AG04449 (cell line): Measurements from ENCODE around the gene IL12RB1.
"Not testable (repeated sequence)": the region's sequence is repeated elsewhere in the genome, so short reads cannot be mapped to it uniquely, and the experiment has no call there.

Source experiments
- CTCF ChIA-PET: fragments of 350-600 bp; formaldehyde crosslinking; extraction: SDS; loops from one replicate; lab custom pipeline; 2021; ENCODE audit warnings: antibody characterized with exemption; lab: Yijun Ruan, JAX
- POLR2A ChIA-PET: fragments of 400-600, 350-600 bp; formaldehyde crosslinking; extraction: SDS; loops from one replicate; lab custom pipeline; 2020; ENCODE audit warnings: antibody characterized with exemption, inconsistent platforms; lab: Yijun Ruan, JAX
- DNase-seq: peaks from one replicate; pipeline ENCODE4 v3.0.0-alpha.2; 2010; ENCODE audit warnings: low read depth, low spot score
- H3K4me3 ChIP-seq: 2 replicates; pipeline ENCODE4 v1.5.1; 2011; ENCODE audit warnings: low read depth, mild to moderate bottlenecking, control low read depth, low read length
- TF ChIP-seq, protein P1 (sequence below): IDR thresholded peaks from one replicate; pipeline ENCODE4 v1.5.1; 2011; ENCODE audit warnings: mild to moderate bottlenecking, moderate library complexity, low read length, control low read depth, inconsistent platforms; ENCODE audit not compliant: insufficient read depth; ENCODE audit errors: missing control alignments

IL12RB1 gene

DNA sequence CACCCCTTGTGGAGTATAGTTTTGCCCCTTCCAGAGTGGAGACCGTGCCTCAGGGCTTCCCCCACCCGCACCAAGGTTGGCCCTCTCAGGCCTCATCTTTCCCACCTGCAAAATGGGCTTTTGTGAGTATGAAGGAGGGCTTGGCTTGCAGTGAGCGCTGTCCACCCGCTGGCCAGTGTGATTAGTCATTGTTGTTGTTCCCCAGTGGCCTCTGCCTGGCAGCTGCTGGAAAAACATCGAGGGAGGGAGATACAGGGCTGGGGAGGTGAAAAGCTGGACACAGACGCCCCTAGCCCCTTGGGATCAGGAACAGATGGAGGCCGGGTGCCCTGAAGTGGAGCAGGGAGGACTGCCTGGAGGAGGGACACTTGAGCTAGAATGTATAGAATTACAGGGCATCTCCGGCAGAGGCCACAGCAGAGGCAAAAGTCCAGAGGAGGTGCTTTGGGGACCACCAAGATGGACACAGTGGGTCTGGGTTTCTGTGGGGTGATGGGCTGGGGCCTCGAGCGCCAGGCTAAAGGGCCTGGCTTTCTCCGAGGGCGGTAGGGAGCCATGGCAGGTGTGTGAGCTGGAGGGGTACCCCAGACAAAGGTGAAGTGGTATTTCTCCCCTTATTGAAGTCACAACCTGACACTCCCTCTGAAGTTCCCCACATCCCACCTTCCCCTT is 3.9 kb upstream of the IL12RB1 start:
- TF ChIP-seq, protein P1, sequence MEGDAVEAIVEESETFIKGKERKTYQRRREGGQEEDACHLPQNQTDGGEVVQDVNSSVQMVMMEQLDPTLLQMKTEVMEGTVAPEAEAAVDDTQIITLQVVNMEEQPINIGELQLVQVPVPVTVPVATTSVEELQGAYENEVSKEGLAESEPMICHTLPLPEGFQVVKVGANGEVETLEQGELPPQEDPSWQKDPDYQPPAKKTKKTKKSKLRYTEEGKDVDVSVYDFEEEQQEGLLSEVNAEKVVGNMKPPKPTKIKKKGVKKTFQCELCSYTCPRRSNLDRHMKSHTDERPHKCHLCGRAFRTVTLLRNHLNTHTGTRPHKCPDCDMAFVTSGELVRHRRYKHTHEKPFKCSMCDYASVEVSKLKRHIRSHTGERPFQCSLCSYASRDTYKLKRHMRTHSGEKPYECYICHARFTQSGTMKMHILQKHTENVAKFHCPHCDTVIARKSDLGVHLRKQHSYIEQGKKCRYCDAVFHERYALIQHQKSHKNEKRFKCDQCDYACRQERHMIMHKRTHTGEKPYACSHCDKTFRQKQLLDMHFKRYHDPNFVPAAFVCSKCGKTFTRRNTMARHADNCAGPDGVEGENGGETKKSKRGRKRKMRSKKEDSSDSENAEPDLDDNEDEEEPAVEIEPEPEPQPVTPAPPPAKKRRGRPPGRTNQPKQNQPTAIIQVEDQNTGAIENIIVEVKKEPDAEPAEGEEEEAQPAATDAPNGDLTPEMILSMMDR, result no peak
- no peak overlapping the region for H3K4me3 ChIP-seq
- CTCF ChIA-PET, result interaction anchor here (1.2 to 1.4 kb wide), 3 partner anchors 40 to 162 kb away, joined by 3 read pairs; no protein-coding TSS in a partner anchor
- POLR2A ChIA-PET, result no interaction called here
- no peak for DNase-seq

DNA sequence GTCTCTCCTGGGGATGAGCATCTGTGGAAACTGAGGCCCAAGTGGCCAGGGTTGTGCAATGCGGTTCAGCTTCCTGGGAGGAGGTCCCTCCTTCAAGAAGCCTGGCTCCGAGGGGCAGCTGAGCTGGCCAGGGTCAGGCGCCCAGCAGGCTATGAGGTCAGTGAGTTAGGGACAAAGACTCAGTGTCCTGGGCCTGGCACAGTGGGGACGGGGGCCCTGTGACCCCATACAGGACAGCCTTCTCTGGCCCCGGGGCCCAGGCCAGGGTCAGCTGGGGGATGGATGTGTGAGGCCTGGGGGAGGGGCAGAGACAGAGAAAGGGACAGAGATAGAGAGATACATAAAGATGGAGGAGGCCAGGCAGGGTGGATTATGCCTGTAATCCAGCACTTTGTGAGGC is 3.0 kb upstream of the IL12RB1 start:
- ChIA-PET POLR2A (no interaction called here), CTCF (interaction anchor here (1.0 to 1.4 kb wide), 3 partner anchors 23 to 163 kb away, joined by 3 read pairs; no protein-coding TSS in a partner anchor)
- TF ChIP-seq, protein P1, result no peak
- no peak overlapping the region for H3K4me3 ChIP-seq
- no peak for DNase-seq

- CTCF ChIA-PET, result interaction anchor here (1.0 to 1.2 kb wide), 3 partner anchors 24 to 103 kb away, joined by 3 read pairs; no protein-coding TSS in a partner anchor
- DNase-seq, H3K4me3 ChIP-seq, POLR2A ChIA-PET: not testable (repeated sequence)
Measured at GRCh38 chr19:18089096-18089541, 2.4 kb upstream of the IL12RB1 start.

- DNase-seq, result no peak
- POLR2A ChIA-PET, result no interaction called here
- CTCF ChIA-PET, result interaction anchor here (2.8 kb wide), 1 partner anchor 27 kb away, joined by 11 read pairs; no protein-coding TSS in a partner anchor
- no peak overlapping the region for H3K4me3 ChIP-seq
- TF ChIP-seq, protein P1, result no peak
Measured at GRCh38 chr19:18085702-18086457, 854 bp downstream of the IL12RB1 start.

DNA sequence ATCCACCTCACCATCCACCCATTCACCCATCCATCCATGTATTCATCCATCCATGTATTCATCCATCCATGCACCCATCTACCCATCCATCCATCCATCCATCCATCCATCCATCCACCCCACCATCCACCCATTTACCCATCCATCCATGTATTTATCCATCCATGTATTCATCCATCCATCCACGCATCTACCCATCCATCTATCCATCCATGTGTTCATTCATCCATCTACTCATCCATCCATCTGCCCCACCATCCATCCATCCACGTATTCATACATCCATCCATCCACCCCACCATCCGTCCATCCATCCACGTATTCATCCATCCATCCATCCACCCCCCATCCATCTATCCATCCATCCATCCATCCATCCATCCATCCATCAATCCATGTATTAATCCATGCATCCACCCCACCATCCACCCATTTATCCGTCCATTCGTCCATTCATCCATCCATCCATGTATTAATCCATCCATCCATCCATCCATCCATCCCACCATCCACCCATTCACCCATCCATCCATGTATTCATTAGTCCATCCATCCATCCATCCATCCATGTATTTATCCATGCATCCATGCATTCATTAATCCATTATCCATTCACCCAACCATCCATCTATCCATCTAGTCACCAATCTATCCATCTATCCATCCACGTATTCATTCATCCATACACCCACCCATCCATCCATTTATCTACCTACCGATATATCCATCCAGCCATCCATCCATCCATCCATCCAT is 2.6 kb downstream of the IL12RB1 start:
- CTCF ChIA-PET, result no interaction called here

GRCh38 chr19:18074192-18074591 is 12.5 kb downstream of the IL12RB1 start:
- TF ChIP-seq, protein P1, result no peak
- no peak for DNase-seq
- ChIA-PET POLR2A (no interaction called here), CTCF (no interaction called here)
- H3K4me3 ChIP-seq, result no peak overlapping the region

More for the DNA sequence above, 2.6 kb downstream of the IL12RB1 start:
- POLR2A ChIA-PET, result no interaction called here
- no peak for DNase-seq
- H3K4me3 ChIP-seq, result no peak overlapping the region
- TF ChIP-seq, protein P1, result no peak
